Liver (tissue), 9 donors: ENCODE results near the gene SRGAP1. TPM values are rescaled to one million over a fixed set of nuclear protein-coding genes. Genes with fewer than 3 reads are reported as not detected.

Experiments used
- DNase-seq: peaks from one replicate; pipeline ENCODE4 v3.0.0-alpha.2; 2017; ENCODE audit warnings: low spot score
- H3K27ac ChIP-seq, 2 donors: one replicate each; pipeline ENCODE4 v1.7.0; 2013; ENCODE audit warnings: inconsistent platforms in 2 of 2, low read length in 2 of 2, control low read depth in 1 of 2, low read depth in 1 of 2, mild to moderate bottlenecking in 1 of 2
- H3K27me3 ChIP-seq, 4 donors: one replicate each; pipeline versions ENCODE4 v1.6.1 to v1.7.0; 2013; ENCODE audit warnings: low read length in 3 of 4, inconsistent platforms in 1 of 4, mild to moderate bottlenecking in 1 of 4, moderate library complexity in 1 of 4; ENCODE audit not compliant: control insufficient read depth in 4 of 4, insufficient read depth in 4 of 4
- H3K36me3 ChIP-seq, 4 donors: one replicate each; pipeline versions ENCODE4 v1.6.1 to v1.7.0; 2013; ENCODE audit warnings: low read length in 3 of 4, mild to moderate bottlenecking in 3 of 4, low read depth in 1 of 4, moderate library complexity in 1 of 4; ENCODE audit not compliant: control insufficient read depth in 4 of 4, insufficient read depth in 3 of 4
- H3K4me1 ChIP-seq, 4 donors: one replicate each; pipeline versions ENCODE4 v1.6.1 to v1.7.0; 2013; ENCODE audit warnings: low read length in 3 of 4, mild to moderate bottlenecking in 3 of 4, moderate library complexity in 1 of 4; ENCODE audit not compliant: control insufficient read depth in 4 of 4, insufficient read depth in 4 of 4
- H3K4me3 ChIP-seq, 3 donors: one replicate each; pipeline versions ENCODE4 v1.6.1 to v1.7.0; 2013; ENCODE audit warnings: low read length in 3 of 3, control low read depth in 1 of 3, low read depth in 1 of 3, mild to moderate bottlenecking in 1 of 3
- H3K9ac ChIP-seq, 2 donors: one replicate each; pipeline ENCODE4 v1.7.0; 2013; ENCODE audit warnings: low read length in 2 of 2, mild to moderate bottlenecking in 2 of 2, moderate library complexity in 2 of 2, control low read depth in 1 of 2, low read depth in 1 of 2
- H3K9me3 ChIP-seq, 4 donors: one replicate each; pipeline versions ENCODE4 v1.6.1 to v1.7.0; 2013; ENCODE audit warnings: low read length in 3 of 4; ENCODE audit not compliant: control insufficient read depth in 4 of 4
- EGR1 ChIP-seq, 2 donors: IDR thresholded peaks; 2 replicates each; pipeline ENCODE4 v1.6.1; 2016 to 2018; ENCODE audit warnings: antibody characterized with exemption in 2 of 2, low read depth in 2 of 2
- FOXA1 ChIP-seq: IDR thresholded peaks from 2 replicates; pipeline ENCODE4 v1.6.1; 2016; ENCODE audit warnings: antibody characterized with exemption
- FOXA2 ChIP-seq: IDR thresholded peaks from 2 replicates; pipeline ENCODE4 v1.6.1; 2016; ENCODE audit warnings: antibody characterized with exemption
- GABPA ChIP-seq, 2 donors: IDR thresholded peaks in 1 of 2; conservative IDR thresholded peaks in 1 of 2; 2 replicates each; pipeline ENCODE4 v1.6.1; 2016; ENCODE audit warnings: antibody characterized with exemption in 2 of 2, mild to moderate bottlenecking in 1 of 2, moderate library complexity in 1 of 2
- HNF4A ChIP-seq, 2 donors: conservative IDR thresholded peaks; 2 replicates each; pipeline ENCODE4 v1.6.1; 2016; ENCODE audit warnings: antibody characterized with exemption in 2 of 2, mild to moderate bottlenecking in 2 of 2
- JUND ChIP-seq, 2 donors: IDR thresholded peaks; 2 replicates each; pipeline ENCODE4 v1.6.1; 2016; ENCODE audit warnings: antibody characterized with exemption in 2 of 2
- MAX ChIP-seq: IDR thresholded peaks from 2 replicates; pipeline ENCODE4 v1.6.1; 2016; ENCODE audit warnings: antibody characterized with exemption
- NR2F2 ChIP-seq: IDR thresholded peaks from 2 replicates; pipeline ENCODE4 v1.6.1; 2016; ENCODE audit warnings: antibody characterized with exemption
- RAD21 ChIP-seq, 2 donors: IDR thresholded peaks; 2 replicates each; pipeline ENCODE4 v1.6.1; 2016; ENCODE audit warnings: antibody characterized with exemption in 2 of 2, mild to moderate bottlenecking in 2 of 2
- RXRA ChIP-seq, 2 donors: IDR thresholded peaks; 2 replicates each; pipeline ENCODE4 v1.6.1; 2017 to 2018; ENCODE audit warnings: antibody characterized with exemption in 2 of 2, mild to moderate bottlenecking in 1 of 2
- SP1 ChIP-seq: IDR thresholded peaks from 2 replicates; pipeline ENCODE4 v1.6.1; 2018; ENCODE audit warnings: antibody characterized with exemption, mild to moderate bottlenecking
- TAF1 ChIP-seq: conservative IDR thresholded peaks from 2 replicates; pipeline ENCODE4 v1.6.1; 2016; ENCODE audit warnings: antibody characterized with exemption, mild to moderate bottlenecking
- YY1 ChIP-seq: IDR thresholded peaks from 2 replicates; pipeline ENCODE4 v1.6.1; 2016; ENCODE audit warnings: antibody characterized with exemption, mild to moderate bottlenecking
- WGBS: extraction: QIAGEN DNeasy Blood & Tissue Kit; methylation state at CpG from one replicate; pipeline ENCODE4 v1.1.7; 2013; 5-methylcytosine and 5-hydroxymethylcytosine counted together
- polyA plus RNA-seq, 2 donors: library from polyadenylated mRNA; stranded (reverse) in 1 of 2; unstranded in 1 of 2; fragments of 200-250 nt in 1 of 2; fragments of >200 nt in 1 of 2; fragmentation: Nextera tagmentation in 1 of 2; extraction: Ambion mirVana in 1 of 2; gene quantifications; one replicate each; pipeline versions ENCODE4 v1.2.1 to v1.2.3, GENCODE V29; 2013 to 2015
- total RNA-seq, 2 donors: library from RNA; depleted of rRNA; stranded (reverse); fragments of >200 nt; gene quantifications; one replicate each; pipeline ENCODE4 v1.2.3, GENCODE V29; 2014
- TF ChIP-seq, protein P1 (sequence below): IDR thresholded peaks from 2 replicates; pipeline ENCODE4 v1.6.1; 2016; ENCODE audit warnings: antibody characterized with exemption
- TF ChIP-seq, protein P2 (sequence below): IDR thresholded peaks from 2 replicates; pipeline ENCODE4 v1.6.1; 2016; ENCODE audit warnings: antibody characterized with exemption
- TF ChIP-seq, protein P3 (sequence below): IDR thresholded peaks from 2 replicates; pipeline ENCODE4 v1.6.1; 2016; ENCODE audit warnings: antibody characterized with exemption, mild to moderate bottlenecking
- TF ChIP-seq, protein P4 (sequence below): fragments of 150-350 bp; IDR thresholded peaks from 2 replicates; pipeline ENCODE4 v1.5.1; 2017; ENCODE audit warnings: improper control_type of control experiment, low read depth, low read length; ENCODE audit not compliant: missing input control
- donor health status: healthy.
- donor health status: healthy.
- donor health status: healthy.
- donor health status: healthy.
- donor health status: healthy.

Gene SRGAP1
- total and polyA plus RNA-seq, 4 donors = 0.28 to 1.3 (median 0.85) TPM

DNA sequence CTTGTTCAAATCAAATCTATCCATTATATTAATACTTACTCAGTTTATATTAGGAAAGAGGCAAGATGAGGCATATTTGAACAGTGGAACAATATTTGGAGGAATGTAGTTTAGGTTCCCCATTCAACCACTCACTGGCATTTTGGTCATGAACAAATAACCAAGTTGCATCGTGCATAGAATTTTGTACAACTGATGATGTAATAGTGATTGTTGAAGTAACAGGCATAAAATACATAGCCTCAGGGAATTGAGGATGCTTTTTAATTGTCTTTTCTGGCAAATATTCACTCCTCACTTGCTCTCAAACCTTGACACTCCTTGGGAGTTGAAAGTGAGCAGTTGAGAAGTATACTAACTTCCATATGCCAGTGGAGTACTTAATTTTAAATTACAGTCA is 175.2 kb downstream of the SRGAP1 start:
- H3K9ac ChIP-seq = no peak overlapping the region
- DNase-seq = no peak
- no peaks in the 10 kb centered on the region for H3K9me3 ChIP-seq
- no peak overlapping the region for H3K4me3 ChIP-seq
- no peaks in the 10 kb centered on the region for H3K27me3 ChIP-seq
- H3K36me3 ChIP-seq = no peaks in the 10 kb centered on the region
- H3K4me1 ChIP-seq = no peaks in the 10 kb centered on the region
- WGBS = 78% methylated on average over 1 of the region's 1 CpG
- no peak overlapping the region for H3K27ac ChIP-seq
- TF ChIP-seq, protein P1, sequence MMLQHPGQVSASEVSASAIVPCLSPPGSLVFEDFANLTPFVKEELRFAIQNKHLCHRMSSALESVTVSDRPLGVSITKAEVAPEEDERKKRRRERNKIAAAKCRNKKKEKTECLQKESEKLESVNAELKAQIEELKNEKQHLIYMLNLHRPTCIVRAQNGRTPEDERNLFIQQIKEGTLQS = no peak
- no peak for TF ChIP-seq SP1
- TF ChIP-seq, protein P2, sequence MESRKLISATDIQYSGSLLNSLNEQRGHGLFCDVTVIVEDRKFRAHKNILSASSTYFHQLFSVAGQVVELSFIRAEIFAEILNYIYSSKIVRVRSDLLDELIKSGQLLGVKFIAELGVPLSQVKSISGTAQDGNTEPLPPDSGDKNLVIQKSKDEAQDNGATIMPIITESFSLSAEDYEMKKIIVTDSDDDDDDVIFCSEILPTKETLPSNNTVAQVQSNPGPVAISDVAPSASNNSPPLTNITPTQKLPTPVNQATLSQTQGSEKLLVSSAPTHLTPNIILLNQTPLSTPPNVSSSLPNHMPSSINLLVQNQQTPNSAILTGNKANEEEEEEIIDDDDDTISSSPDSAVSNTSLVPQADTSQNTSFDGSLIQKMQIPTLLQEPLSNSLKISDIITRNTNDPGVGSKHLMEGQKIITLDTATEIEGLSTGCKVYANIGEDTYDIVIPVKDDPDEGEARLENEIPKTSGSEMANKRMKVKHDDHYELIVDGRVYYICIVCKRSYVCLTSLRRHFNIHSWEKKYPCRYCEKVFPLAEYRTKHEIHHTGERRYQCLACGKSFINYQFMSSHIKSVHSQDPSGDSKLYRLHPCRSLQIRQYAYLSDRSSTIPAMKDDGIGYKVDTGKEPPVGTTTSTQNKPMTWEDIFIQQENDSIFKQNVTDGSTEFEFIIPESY = no peak
- TF ChIP-seq HNF4A (conservative IDR thresholded peaks at IDR 0.05) = no peak
- TF ChIP-seq YY1 = no peak
- TF ChIP-seq EGR1 (IDR thresholded peaks at IDR 0.05; ENCODE audit: low read depth in 2 of 2) = no peak
- no peak for TF ChIP-seq RAD21 (IDR thresholded peaks at IDR 0.05)
- no peak for TF ChIP-seq JUND (IDR thresholded peaks at IDR 0.05)
- no peak for TF ChIP-seq NR2F2
- no peak for TF ChIP-seq MAX
- TF ChIP-seq, protein P3, sequence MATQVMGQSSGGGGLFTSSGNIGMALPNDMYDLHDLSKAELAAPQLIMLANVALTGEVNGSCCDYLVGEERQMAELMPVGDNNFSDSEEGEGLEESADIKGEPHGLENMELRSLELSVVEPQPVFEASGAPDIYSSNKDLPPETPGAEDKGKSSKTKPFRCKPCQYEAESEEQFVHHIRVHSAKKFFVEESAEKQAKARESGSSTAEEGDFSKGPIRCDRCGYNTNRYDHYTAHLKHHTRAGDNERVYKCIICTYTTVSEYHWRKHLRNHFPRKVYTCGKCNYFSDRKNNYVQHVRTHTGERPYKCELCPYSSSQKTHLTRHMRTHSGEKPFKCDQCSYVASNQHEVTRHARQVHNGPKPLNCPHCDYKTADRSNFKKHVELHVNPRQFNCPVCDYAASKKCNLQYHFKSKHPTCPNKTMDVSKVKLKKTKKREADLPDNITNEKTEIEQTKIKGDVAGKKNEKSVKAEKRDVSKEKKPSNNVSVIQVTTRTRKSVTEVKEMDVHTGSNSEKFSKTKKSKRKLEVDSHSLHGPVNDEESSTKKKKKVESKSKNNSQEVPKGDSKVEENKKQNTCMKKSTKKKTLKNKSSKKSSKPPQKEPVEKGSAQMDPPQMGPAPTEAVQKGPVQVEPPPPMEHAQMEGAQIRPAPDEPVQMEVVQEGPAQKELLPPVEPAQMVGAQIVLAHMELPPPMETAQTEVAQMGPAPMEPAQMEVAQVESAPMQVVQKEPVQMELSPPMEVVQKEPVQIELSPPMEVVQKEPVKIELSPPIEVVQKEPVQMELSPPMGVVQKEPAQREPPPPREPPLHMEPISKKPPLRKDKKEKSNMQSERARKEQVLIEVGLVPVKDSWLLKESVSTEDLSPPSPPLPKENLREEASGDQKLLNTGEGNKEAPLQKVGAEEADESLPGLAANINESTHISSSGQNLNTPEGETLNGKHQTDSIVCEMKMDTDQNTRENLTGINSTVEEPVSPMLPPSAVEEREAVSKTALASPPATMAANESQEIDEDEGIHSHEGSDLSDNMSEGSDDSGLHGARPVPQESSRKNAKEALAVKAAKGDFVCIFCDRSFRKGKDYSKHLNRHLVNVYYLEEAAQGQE = no peak
- TF ChIP-seq RXRA (IDR thresholded peaks at IDR 0.05) = no peak
- TF ChIP-seq FOXA1 = no peak
- TF ChIP-seq GABPA (IDR thresholded peaks at IDR 0.05 in 1 of 2, conservative IDR thresholded peaks at IDR 0.05 in 1 of 2) = no peak
- TF ChIP-seq, protein P4, sequence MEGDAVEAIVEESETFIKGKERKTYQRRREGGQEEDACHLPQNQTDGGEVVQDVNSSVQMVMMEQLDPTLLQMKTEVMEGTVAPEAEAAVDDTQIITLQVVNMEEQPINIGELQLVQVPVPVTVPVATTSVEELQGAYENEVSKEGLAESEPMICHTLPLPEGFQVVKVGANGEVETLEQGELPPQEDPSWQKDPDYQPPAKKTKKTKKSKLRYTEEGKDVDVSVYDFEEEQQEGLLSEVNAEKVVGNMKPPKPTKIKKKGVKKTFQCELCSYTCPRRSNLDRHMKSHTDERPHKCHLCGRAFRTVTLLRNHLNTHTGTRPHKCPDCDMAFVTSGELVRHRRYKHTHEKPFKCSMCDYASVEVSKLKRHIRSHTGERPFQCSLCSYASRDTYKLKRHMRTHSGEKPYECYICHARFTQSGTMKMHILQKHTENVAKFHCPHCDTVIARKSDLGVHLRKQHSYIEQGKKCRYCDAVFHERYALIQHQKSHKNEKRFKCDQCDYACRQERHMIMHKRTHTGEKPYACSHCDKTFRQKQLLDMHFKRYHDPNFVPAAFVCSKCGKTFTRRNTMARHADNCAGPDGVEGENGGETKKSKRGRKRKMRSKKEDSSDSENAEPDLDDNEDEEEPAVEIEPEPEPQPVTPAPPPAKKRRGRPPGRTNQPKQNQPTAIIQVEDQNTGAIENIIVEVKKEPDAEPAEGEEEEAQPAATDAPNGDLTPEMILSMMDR = no peak
- TF ChIP-seq TAF1 = no peak
- no peak for TF ChIP-seq FOXA2
